ENCODE measurements around the gene PSMD13.

GRCh38 chr11:198236-198806, 38.5 kb upstream of the PSMD13 start:
- TF ChIP-seq FOXA2 (IDR thresholded peaks at IDR 0.05) = no peak
- no peak for TF ChIP-seq CTCF (IDR thresholded peaks at IDR 0.05; ENCODE audit: low read depth, low read length, missing input control)
- no peak for TF ChIP-seq REST (IDR thresholded peaks at IDR 0.05)
- no peak for TF ChIP-seq ATF3 (IDR thresholded peaks at IDR 0.05)
- TF ChIP-seq JUND (IDR thresholded peaks at IDR 0.05) = no peak
- TF ChIP-seq MAX (IDR thresholded peaks at IDR 0.05) = no peak
- no peak for TF ChIP-seq RAD21 (IDR thresholded peaks at IDR 0.05)
- no peak for TF ChIP-seq NR2F2 (IDR thresholded peaks at IDR 0.05)
- TF ChIP-seq RXRA (IDR thresholded peaks at IDR 0.05) = no peak
- no peak for TF ChIP-seq SP1 (IDR thresholded peaks at IDR 0.05)
- no peak for TF ChIP-seq EGR1 (IDR thresholded peaks at IDR 0.05; ENCODE audit: low read depth in 2 of 2)

Measured in liver (tissue), 3 donors.